Activated CD8-positive, alpha-beta memory T cell treated with anti-CD3 and anti-CD28 coated beads for 4 hours (primary cell): ENCODE data around the gene CABP4.
"Not testable (repeated sequence)": the region's sequence is repeated elsewhere in the genome, so short reads cannot be mapped to it uniquely, and the experiment has no call there.

Experiments used
- DNase-seq, 2 donors: peaks; one replicate each; pipeline ENCODE4 v3.0.0-alpha.2; 2020; ENCODE audit warnings: low read depth in 2 of 2

Gene CABP4

GRCh38 chr11:67419325-67420049 is 35.7 kb upstream of the CABP4 start:
- DNase-seq, result no peak

DNA sequence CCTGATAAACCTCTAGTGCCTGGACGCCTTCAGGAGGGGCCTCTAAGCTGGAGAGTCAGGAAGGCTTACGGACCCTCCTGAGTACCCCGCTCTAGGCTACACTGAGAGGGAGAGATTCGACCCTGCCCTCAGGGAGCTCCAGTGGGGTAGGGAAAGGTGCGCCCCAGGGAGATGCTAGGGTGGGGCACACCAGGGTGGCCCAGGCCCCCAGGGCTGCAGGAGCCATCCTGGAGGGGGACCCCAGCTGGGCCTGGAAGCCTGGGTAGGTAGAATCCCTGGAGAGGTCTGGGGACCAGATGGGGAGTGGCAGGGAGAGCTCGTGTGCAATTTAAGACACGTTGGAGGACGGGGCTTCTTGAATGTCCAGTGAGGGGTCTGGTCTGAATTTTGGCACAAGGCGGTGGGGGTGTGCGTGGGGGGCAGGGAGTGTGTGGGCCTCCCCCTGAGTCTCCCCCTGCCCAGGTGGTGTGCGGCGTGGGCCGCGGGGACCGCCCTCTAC is 35.0 kb upstream of the CABP4 start:
- no peak for DNase-seq

- DNase-seq, result peak; percentile 96 to 98
These were observed 34.3 kb upstream of the CABP4 start for GRCh38 chr11:67420646-67421429.

- no peak for DNase-seq
These were observed 33.6 kb upstream of the CABP4 start for GRCh38 chr11:67421430-67422031.

- DNase-seq, result no peak
These were observed 32.3 kb upstream of the CABP4 start for GRCh38 chr11:67422891-67423290.

DNA sequence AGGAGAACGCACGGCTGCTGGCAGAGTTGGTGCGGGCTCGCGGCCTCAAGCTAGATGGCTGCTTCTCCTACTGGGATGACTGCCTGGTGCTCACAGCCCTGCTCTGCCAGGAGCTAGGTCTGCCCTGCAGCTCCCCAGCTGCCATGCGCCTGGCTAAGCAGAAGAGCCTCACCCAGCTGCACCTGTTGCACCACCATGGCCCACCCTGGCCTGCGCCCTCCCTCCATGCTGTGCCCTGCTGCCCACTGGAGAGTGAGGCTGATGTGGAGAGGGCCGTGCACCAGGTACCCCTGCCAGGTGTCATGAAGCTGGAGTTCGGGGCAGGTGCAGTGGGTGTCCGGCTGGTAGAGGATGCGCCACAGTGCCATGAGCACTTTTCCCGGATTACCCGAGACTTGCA is 31.7 kb upstream of the CABP4 start:
- DNase-seq, result no peak

- no peak for DNase-seq
These were observed 31.1 kb upstream of the CABP4 start for GRCh38 chr11:67423891-67424613.

DNA sequence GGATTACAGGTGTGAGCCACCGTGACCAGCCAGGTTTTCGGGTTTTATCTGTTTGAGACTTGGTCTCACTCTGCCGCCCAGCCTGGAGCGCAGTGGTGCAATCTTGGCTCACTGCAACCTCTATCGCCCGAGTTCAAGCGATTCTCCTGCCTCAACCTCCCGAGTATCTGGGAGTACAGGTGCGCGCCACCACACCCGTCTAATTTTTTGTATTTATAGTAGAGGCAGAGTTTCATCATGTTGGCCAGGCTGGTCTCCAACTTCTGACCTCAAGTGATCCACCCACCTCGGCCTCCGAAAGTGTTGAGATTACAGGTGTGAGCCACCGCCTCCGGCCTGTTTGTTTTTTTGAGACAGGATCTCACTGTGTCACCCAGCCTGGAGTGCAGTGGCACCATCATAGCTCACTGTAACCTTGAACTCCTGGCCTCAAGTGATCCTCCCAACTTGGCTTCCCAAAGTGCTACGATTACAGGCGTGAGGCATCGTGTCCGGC is 27.7 kb upstream of the CABP4 start:
- DNase-seq, result not testable (repeated sequence)

DNA sequence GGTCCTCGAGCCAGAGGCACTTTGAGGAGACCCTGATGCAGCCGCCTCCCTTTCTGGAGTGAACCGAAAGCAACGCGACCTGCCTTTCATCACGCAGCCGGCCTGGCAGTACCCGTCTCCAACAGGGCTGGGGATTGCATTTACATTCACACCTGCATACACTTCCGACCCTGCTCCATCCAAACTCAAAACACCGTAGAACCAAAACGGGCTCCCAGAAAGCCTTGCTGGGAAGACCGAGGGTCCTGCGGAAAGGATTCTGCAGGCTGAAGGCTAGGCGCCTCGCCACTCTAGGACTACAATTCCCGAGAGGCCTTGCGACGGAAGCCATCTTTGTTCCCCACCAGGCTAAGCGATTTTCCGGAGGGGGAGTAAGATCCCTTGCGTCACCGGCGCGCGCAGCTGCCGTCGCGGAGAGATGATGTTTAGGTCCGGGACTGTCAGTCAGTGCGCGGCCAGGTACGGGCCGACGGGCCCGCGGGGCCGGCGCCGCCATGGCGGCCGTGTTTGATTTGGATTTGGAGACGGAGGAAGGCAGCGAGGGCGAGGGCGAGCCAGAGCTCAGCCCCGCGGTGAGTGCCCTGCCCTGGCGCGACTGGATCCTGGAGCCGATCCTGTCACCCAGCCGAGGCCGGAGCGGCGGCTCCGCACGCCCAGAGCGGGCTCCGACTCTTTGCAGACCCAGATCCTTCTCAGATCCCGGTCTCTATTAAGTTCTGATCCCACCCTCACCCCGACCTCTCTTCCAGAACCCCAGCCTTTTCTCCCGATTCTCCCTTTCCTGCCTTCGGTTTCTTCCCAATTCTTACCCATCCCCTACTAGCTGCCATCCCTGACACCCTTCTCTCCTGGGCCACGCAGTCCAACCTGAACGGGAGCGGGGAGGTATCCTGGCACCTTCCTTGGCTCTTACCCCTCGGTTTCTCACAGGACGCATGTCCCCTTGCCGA is 26.8 kb upstream of the CABP4 start, which contains the start of gene RPS6KB2:
RPS6KB2 (plus strand) TSS at position 443 of the 950 bp plus-strand sequence; CDS start at position 495, 52 bp downstream.
- DNase-seq, result peak; percentile 97 to 100

DNA sequence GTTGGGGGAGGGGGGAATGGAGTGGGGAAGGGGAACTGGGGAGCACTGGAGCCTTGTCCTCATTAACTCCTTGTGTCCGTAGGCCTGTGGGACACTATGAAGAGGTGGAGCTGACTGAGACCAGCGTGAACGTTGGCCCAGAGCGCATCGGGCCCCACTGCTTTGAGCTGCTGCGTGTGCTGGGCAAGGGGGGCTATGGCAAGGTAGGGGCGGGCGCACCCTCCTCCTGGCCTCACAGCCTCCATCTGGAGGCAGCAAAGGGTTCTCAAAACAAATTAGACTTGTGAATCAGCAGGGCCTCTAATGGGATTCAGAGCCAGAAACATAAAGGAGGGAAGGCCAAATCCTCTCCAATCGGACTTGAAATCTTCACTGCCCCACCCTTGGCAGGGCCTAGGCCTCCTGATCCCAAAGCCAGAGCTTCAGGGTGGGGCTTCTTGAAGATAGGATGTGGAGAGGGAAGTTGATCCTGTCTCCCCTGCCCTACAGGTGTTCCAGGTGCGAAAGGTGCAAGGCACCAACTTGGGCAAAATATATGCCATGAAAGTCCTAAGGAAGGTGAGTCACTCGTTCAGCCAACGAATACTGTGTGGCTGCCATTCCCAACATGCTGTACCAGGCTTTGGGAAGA is 26.0 kb upstream of the CABP4 start:
- DNase-seq, result no peak

DNA sequence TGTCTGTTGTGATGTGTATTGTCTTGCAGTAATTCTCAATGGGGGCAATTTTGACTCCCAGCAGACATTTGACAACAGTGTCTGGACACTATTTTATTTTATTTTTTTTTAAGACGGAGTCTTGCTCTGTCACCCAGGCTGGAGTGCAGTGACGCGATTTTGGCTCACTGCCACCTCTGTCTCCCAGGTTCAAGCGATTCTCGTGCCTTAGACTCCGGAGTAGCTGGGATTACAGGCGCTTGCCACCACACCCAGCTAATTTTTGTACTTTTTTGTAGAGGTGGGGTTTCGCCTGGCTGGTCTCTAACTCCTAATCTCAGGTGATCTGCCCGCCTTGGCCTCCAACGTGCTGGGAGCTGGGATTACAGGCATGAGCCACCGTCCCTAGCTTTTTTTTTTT is 25.4 kb upstream of the CABP4 start:
- no peak for DNase-seq

DNA sequence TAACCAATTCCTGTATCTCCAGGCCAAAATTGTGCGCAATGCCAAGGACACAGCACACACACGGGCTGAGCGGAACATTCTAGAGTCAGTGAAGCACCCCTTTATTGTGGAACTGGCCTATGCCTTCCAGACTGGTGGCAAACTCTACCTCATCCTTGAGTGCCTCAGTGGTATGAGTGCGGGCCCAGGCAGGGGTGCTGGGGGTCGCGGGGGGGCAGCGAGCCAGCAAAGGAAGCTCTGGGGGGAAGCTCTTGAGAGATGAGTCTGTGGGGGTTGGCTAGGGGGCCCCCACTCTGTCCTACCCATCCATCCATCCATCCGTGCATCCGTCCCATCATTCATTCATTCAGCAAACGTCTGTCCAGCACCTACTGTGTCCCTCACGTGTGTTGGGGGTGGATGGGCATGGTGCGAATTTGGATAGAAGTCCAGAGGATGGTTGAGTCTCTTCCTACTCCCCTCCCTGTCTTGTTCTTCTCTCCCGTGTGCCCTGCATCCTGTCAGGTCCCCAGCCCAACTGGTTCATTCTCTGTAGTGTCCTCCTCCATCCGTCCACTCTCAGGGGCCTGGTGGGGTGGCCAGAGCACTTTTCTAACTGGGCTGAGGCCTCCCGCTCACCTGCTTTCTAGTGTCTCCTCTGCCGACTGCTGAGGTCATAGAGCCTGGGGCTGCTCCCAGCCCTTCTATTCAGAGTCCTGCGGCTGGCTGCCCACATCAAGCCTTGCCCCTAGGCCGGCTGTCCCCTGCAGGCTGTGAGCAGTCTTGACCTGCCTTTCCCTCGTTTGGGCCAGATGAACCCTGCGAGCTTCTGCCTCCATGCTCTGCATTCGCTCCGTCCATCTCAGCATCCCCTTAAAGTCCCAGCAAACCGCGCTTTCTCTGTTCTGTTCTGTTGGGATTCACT is 23.6 kb upstream of the CABP4 start:
- DNase-seq, result no peak

GRCh38 chr11:67432655-67433349 is 22.4 kb upstream of the CABP4 start:
- no peak for DNase-seq

DNA sequence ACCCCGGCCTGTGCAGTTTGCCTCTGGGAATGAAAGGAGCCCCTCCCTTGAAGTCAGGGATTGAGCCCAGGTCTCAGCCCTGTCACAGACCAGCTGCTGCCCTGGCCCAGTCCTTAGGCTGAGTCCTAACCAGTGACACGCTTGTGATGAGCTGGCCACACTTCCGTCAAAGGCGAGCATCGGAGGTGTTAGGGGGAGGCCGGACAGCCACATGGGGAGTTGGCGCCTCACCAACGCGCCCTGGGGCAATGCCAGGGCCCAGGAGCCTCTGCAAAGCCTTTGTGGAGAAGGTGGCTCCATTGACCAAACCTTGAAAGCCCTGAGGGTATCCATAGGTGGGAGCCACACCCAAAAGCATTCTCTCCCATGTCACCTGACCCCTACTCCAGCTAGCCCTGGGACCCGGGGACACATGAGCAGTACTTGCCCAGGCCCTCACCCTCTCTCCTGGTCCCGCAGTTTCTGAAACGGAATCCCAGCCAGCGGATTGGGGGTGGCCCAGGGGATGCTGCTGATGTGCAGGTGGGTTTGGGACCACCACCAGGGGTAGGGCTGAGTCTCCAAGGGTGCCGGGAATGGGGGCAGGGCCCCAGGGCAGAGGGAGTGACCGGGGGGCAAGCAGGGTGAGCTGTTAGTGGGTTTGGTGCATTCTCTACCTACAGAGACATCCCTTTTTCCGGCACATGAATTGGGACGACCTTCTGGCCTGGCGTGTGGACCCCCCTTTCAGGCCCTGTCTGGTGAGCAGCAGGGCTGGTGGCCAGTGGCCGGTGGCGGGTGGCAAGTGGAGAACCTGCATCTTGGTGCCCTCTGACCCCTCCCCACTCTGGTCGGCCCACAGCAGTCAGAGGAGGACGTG is 21.4 kb upstream of the CABP4 start:
- no peak for DNase-seq

GRCh38 chr11:67434395-67434881 is 20.7 kb upstream of the CABP4 start:
- no peak for DNase-seq

GRCh38 chr11:67435031-67435726 is 20.0 kb upstream of the CABP4 start:
- no peak for DNase-seq
